ENCODE results near the gene LRRC75A. TPM values are rescaled to one million over a fixed set of nuclear protein-coding genes. Genes with fewer than 3 reads are reported as not detected.

Gene LRRC75A
- total RNA-seq, 1 experiment from 2014 or later, result 1.2 TPM

- CTCF ChIA-PET, result no interaction called here
Measured at GRCh38 chr17:16491131-16491702, 776 bp downstream of the LRRC75A start.

GRCh38 chr17:16489431-16489830, 2.6 kb downstream of the LRRC75A start:
- ChIA-PET CTCF (no interaction called here), POLR2A (no interaction called here)
- no peak overlapping the region for H3K4me3 ChIP-seq (ENCODE audit: low read depth in 2 of 2, low read length in 2 of 2)
- TF ChIP-seq POLR2AphosphoS5 (IDR thresholded peaks at IDR 0.05; ENCODE audit: low read depth, low read length), result no peak
- no peak for TF ChIP-seq SIN3A (IDR thresholded peaks at IDR 0.05; ENCODE audit: borderline replicate concordance, insufficient read depth, low read depth, low read length)
- no peak for TF ChIP-seq TCF7L2 (IDR thresholded peaks at IDR 0.05; ENCODE audit: low read depth, low read length)
- TF ChIP-seq REST (IDR thresholded peaks at IDR 0.05; ENCODE audit: insufficient read depth in 1 of 2, low read depth in 2 of 2, low read length in 1 of 2), result no peak
- TF ChIP-seq CTCF (IDR thresholded peaks at IDR 0.05), result no peak
- BruUV-seq (replicated peaks), result no TSS peak
- no peaks in the 10 kb centered on the region; the same call in 1 of the 2 replicates for H3K36me3 ChIP-seq (ENCODE audit: control insufficient read depth, insufficient read depth, low read length)
- ATAC-seq, result no peak
- no peak overlapping the region for H3K27ac ChIP-seq (ENCODE audit: low read length)
- no peak for DNase-seq (ENCODE audit: low read depth, low spot score)
- H3K4me1 ChIP-seq (ENCODE audit: control insufficient read depth, insufficient read depth, low read length), result peaks cover 4% of the 10 kb centered on the region; the same call in 1 of the 2 replicates
- intact Hi-C loops (cut with micrococcal nuclease; ENCODE audit: unreplicated experiment) (no loop called here), in situ Hi-C loops (cut with HindIII; ENCODE audit: low pct_unique_long_range_greater_than_20kb, low sequenced_read_pairs) (no loop called here)
- no peaks in the 10 kb centered on the region for H3K9me3 ChIP-seq (ENCODE audit: control insufficient read depth, insufficient read depth, low read depth, low read length)
- H3K27me3 ChIP-seq (ENCODE audit: control insufficient read depth, insufficient read depth, low read length), result no peaks in the 10 kb centered on the region

More at GRCh38 chr17:16491131-16491702, 776 bp downstream of the LRRC75A start:
- in situ Hi-C loops (cut with HindIII; ENCODE audit: low pct_unique_long_range_greater_than_20kb, low sequenced_read_pairs) (no loop called here), intact Hi-C loops (cut with micrococcal nuclease; ENCODE audit: unreplicated experiment) (no loop called here)
- POLR2A ChIA-PET, result no interaction called here
- Histone ChIP-seq H3K4me1 (ENCODE audit: control insufficient read depth, insufficient read depth, low read length) (peaks cover 4% of the 10 kb centered on the region; the same call in 1 of the 2 replicates), H3K27me3 (ENCODE audit: control insufficient read depth, insufficient read depth, low read length) (no peaks in the 10 kb centered on the region), H3K9me3 (ENCODE audit: control insufficient read depth, insufficient read depth, low read depth, low read length) (no peaks in the 10 kb centered on the region), H3K4me3 (ENCODE audit: low read depth in 2 of 2, low read length in 2 of 2) (peak overlapping the region in 1 of 2 experiments; percentile 43; a peak in 3 of 4 replicates), H3K36me3 (ENCODE audit: control insufficient read depth, insufficient read depth, low read length) (no peaks in the 10 kb centered on the region; the same call in 1 of the 2 replicates), H3K27ac (ENCODE audit: low read length) (no peak overlapping the region)
- TF ChIP-seq TCF7L2 (IDR thresholded peaks at IDR 0.05; ENCODE audit: low read depth, low read length) (no peak), CTCF (IDR thresholded peaks at IDR 0.05) (no peak), SIN3A (IDR thresholded peaks at IDR 0.05; ENCODE audit: borderline replicate concordance, insufficient read depth, low read depth, low read length) (no peak), REST (IDR thresholded peaks at IDR 0.05; ENCODE audit: insufficient read depth in 1 of 2, low read depth in 2 of 2, low read length in 1 of 2) (no peak)
- ATAC-seq, result peak; percentile 15; the same call in 1 of the 2 replicates
- DNase-seq (ENCODE audit: low read depth, low spot score), result no peak
- no TSS peak for BruUV-seq (replicated peaks)

All from Panc1 (cell line).